Stimulated activated CD4-positive, alpha-beta T cell treated with anti-CD3 and anti-CD28 coated beads, Interleukin-15, amount 100 ng/mL, for 48 hours (primary cell): ENCODE results near the gene ENAH.

Source experiments
- DNase-seq, 2 donors: peaks; one replicate each; pipeline ENCODE4 v3.0.0-alpha.2; 2020; ENCODE audit warnings: low read depth in 2 of 2

Gene ENAH

DNA sequence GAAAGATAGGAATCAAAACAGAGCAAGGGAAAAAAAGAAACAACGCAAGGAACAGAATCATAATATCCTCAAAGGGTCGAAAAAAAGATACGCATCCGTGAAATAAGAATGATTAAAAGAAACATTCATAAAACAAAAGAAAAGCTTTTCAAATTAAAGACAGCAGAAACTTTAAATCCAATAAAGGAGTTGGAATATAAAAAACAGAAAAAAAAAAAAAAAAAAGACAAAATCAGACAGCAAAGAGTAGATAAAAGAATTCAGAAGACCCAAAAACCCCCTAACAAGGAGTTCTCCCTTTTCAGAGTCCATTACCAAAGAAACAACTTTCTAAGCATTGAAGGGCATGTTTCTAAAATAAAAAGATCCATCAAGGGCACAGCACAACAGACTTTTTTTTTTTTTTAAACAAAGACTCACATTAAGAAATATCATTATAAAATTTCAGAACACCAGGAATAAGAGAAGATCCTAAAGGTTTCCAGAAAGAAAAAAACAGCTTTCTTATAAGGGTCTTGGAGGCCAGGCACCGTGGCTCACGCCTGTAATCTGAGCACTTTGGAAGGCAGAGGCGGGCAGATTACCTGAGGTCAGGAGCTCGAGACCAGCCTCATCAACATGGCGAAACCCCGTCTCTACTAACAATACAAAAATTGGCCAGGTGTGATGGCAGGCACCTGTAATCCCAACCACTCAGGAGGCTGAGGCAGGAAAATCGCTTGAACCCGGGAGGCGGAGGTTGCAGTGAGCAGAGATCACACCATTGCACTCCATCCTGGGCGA lies 44.7 kb downstream of the ENAH start:
- no peak for DNase-seq

GRCh38 chr1:225607355-225607754 lies 45.6 kb downstream of the ENAH start:
- DNase-seq, result no peak

- DNase-seq, result no peak
These were observed 49.2 kb downstream of the ENAH start for GRCh38 chr1:225603538-225604354.

GRCh38 chr1:225602590-225603206 lies 50.2 kb downstream of the ENAH start:
- no peak for DNase-seq

DNA sequence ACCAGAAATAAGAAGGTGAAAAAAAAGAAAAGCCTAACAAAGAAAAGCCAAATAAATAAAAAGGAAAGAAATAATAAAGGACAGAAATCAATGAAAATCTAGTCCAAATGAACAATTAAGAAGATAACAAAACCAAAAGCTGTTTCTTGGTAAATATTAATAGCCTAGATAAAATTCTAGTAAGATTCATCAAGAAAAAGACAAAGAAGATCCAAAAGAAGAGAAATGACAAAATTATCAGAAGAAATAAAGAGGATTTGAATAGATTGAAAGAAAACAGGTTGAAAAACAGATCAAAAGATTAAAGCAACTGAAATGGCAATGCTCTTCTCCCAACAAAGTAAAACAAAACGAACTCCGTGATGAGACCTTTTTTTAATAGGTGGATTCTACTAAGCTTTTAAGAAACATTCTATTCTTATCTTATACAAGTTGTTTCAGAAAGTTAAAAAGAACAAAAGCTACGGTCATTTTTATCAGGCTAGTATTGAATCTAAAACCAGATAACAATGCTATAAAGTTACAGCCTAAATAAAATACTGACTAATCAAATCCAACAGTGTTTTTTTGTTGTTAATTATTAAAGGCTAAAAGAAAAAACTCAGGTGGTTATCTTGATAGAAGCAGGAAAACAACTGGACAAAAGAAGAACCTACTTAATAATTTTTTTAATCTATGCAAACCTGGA lies 50.9 kb downstream of the ENAH start:
- DNase-seq, result no peak

DNA sequence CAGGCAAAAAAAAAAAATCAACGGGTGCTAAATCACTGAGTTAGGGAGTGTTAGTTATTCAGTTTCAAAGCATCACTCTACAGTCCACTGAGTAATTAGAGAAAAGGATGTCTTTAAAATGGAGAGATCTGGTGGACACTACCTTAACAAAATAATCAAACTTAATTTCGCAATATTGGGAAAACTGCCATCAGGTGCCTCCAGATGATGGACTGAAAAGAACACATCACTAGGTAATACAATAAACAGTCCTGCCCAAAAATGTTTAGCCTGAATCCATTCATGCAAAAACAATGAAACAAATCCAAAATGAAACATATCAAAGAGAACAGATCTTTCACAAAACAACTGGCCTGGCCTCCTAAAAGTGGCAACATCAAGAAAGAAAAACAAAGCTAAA lies 54.1 kb downstream of the ENAH start:
- no peak for DNase-seq

- DNase-seq, result no peak
These were observed 54.9 kb downstream of the ENAH start for GRCh38 chr1:225597926-225598575.

DNA sequence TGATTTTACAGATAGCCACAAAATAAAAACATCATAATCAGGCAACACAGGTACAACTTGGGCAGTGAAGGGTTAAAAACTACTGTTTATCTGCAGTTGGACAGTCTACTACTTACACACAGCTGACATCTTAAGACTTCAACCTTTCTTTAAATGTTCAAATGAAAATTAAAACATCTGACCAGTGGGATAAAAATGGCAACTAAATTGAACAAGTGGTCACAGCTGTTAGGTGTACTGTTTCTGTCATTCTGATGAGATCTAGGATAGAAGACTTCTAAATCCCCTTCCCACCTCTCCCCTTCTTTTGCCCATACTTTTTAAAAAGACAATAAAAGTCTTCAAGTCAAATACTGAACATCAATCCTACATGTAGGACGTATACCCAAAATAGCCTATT lies 56.2 kb downstream of the ENAH start:
- DNase-seq, result no peak

GRCh38 chr1:225595974-225596551 lies 56.9 kb downstream of the ENAH start:
- DNase-seq, result no peak

DNA sequence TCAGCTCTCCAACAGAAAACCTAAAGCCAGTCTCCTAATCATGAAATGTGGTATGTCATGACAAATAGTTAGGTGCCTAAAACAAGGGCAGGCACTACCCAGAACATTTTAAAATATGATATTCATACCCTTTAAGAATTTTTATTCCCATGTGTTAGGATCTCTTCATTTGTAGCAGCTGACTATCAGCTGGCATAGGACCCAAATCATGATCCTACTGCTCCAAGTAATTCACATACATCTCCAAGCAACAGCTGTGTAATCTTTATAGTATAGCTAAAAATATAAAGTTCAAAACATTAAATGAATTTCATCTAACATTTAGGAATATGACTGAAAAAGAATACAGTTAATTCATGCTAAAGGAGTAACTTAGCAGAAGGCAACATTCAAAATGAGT lies 57.5 kb downstream of the ENAH start:
- no peak for DNase-seq

GRCh38 chr1:225593414-225593813 lies 59.5 kb downstream of the ENAH start:
- DNase-seq, result no peak

DNA sequence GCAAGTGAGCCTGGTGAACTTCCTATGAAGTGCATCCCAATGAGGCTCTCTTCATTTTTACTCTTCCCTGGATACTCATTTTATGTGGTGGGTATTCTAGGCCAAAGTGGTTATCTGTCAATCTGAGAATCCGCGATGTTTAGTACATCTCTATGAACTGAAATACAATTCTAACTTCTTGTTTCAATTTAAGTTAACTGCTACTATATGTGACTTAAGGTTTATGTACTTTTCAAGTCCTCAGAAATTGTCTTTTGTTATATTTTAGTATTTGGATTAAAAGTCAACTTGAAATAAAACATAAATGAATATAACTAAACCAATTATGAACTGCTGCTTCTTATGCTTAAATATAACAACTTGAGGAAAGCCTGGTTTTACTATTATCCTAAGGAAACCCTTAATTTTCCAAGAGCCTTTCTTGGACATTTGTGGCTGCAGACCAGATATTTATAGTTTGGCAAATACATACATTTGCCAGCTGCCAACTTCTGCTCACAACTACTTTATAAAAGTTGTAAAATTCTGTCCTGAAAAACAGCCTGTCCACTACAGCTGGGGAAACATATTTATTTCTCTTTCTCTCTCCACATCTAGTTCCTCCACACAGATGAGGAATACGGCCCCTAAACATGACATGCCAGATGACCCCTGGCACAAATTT lies 60.4 kb downstream of the ENAH start:
- no peak for DNase-seq

DNA sequence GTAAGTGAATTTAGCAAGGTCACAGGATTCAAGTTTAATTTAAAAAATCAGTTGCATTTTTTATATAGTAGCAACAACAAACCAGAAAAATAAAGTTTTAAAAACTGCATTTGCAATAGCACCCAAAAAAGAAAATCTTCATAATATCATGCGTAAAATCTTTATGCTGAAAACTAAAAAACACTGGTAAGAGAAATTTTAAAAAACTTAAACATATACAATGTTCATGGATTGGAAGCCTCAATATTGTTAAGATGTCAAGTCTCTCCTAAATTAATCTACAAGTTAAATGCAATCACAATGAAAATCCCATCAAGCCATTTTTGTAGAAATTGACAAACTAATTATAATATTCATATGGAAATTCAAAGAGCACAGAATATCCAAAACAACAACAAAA lies 65.6 kb downstream of the ENAH start:
- DNase-seq, result no peak

GRCh38 chr1:225581186-225581585 lies 71.7 kb downstream of the ENAH start:
- DNase-seq, result no peak

- DNase-seq, result no peak
These were observed 72.5 kb downstream of the ENAH start for GRCh38 chr1:225580238-225581099.

GRCh38 chr1:225578251-225578977 lies 74.5 kb downstream of the ENAH start:
- no peak for DNase-seq

GRCh38 chr1:225577241-225577640 lies 75.7 kb downstream of the ENAH start:
- DNase-seq, result no peak

GRCh38 chr1:225573216-225573615 lies 79.7 kb downstream of the ENAH start:
- DNase-seq, result no peak

- no peak for DNase-seq
These were observed 80.5 kb downstream of the ENAH start for GRCh38 chr1:225572422-225572821.
